HL-60 (cell line): ENCODE results near the gene ANKS1B.

Source experiments
- CTCF ChIP-seq: IDR thresholded peaks from one replicate; pipeline ENCODE4 v1.5.1; 2011; ENCODE audit warnings: low read length, control low read depth, inconsistent platforms; ENCODE audit not compliant: insufficient read depth
- REST ChIP-seq: IDR thresholded peaks from 2 replicates; pipeline ENCODE4 v1.6.1; 2012; ENCODE audit warnings: low read depth; ENCODE audit not compliant: insufficient replicate concordance

DNA sequence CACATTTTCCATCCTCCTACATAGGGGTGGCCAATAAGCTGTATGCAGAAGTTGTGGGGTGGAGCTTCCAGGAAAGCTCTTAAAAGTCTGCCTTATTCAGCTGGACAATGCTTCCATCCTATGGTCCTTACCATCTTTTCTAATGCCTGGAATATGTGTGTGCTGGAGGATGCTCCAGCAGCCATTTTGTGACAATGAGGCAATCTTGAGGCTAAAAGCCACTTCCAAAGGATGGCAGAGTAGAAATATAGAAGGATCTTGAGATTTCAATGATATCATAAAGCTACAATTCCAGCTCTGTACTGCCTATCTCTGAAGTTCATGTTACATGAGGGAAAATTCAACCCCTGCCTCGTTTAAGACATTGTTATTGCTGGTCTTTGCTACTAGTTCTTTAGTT lies 1244.0 kb downstream of the ANKS1B start:
- TF ChIP-seq CTCF (no peak), REST (no peak)
